Measurements from ENCODE around the gene SLC6A17. TPM values are rescaled to one million over a fixed set of nuclear protein-coding genes. Genes with fewer than 3 reads are reported as not detected.

Gene SLC6A17
- not detected for total RNA-seq (2013)
- not detected for polyA plus RNA-seq
- under 0.01 TPM in 1 of 2 replicates, not detected in the other for polyA minus RNA-seq
- 0 to 1.2 (median 0.17) reads per million in 11 experiments for total RNA-seq

- Mint-ChIP-seq H3K27me3 (ENCODE audit: low read depth in 3 of 3) (peaks cover 16 to 54% (median 31%) of the 10 kb centered on the region in 3 donors), H3K4me1 (no peaks in the 10 kb centered on the region), H3K9me3 (peaks cover 0 to 5% (median 0%) of the 10 kb centered on the region in 7 donors), H3K4me3 (peak within 1 kb of the TSS in 1 of 2 donors; percentile 59), H3K36me3 (no peaks in the 10 kb centered on the region), H3K27ac (no peak within 1 kb of the TSS)
- Histone ChIP-seq H3K36me3 (replicated peaks in 1 of 2; ENCODE audit: control insufficient read depth in 1 of 2, insufficient read depth in 2 of 2, low read length in 2 of 2) (no peaks in the 10 kb centered on the region), H3K9ac (ENCODE audit: insufficient read depth, low read length, poor library complexity, severe bottlenecking) (no peak within 1 kb of the TSS), H3K79me2 (ENCODE audit: insufficient read depth, low read length) (no peaks in the 10 kb centered on the region), H3K27me3 (ENCODE audit: control insufficient read depth in 2 of 2, insufficient read depth in 2 of 2, low read length in 2 of 2) (peaks cover 25 to 73% of the 10 kb centered on the region in 2 donors), H3K4me3 (replicated peaks in 1 of 3; ENCODE audit: low read depth in 2 of 3, low read length in 3 of 3) (no peak within 1 kb of the TSS), H3K27ac (ENCODE audit: low read depth in 1 of 2, low read length in 2 of 2) (no peak within 1 kb of the TSS), H3K9me3 (replicated peaks in 1 of 2; ENCODE audit: control insufficient read depth in 1 of 2, insufficient read depth in 1 of 2, low read length in 2 of 2) (peaks cover 0 to 3% of the 10 kb centered on the region in 2 donors), H4K20me1 (ENCODE audit: insufficient read depth, low read length) (no peaks in the 10 kb centered on the region), H3K4me2 (replicated peaks; ENCODE audit: extremely low read depth, low read length, poor library complexity, severe bottlenecking) (no peak within 1 kb of the TSS), H3K4me1 (ENCODE audit: control insufficient read depth in 1 of 2, insufficient read depth in 2 of 2, low read length in 2 of 2) (no peaks in the 10 kb centered on the region), H2AFZ (ENCODE audit: insufficient read depth, low read depth, low read length, poor library complexity, severe bottlenecking) (no peak within 1 kb of the TSS)
- intact Hi-C loops (cut with micrococcal nuclease) = no loop called here
- no peak for TF ChIP-seq CTCF (IDR thresholded peaks at IDR 0.05)
- no peak for DNase-seq
- 1% methylated on average over 101 of the region's 104 CpGs for WGBS (ENCODE audit: insufficient coverage)
These were observed at the start of gene SLC6A17 for GRCh38 chr1:110150330-110151174. TSS of gene SLC6A17 (plus strand) at chr1:110150494. CDS start at chr1:110166930, 16,436 bp downstream.

GRCh38 chr1:110102081-110102480, 48.2 kb upstream of the SLC6A17 start:
- H3K4me1 ChIP-seq (ENCODE audit: control insufficient read depth in 1 of 2, insufficient read depth in 2 of 2, low read length in 2 of 2) = peaks cover 17 to 18% of the 10 kb centered on the region in 2 donors
- TF ChIP-seq CTCF (IDR thresholded peaks at IDR 0.05) = no peak
- no peaks in the 10 kb centered on the region for H3K36me3 Mint-ChIP-seq
- peak overlapping the region; percentile 75 for H2AFZ ChIP-seq (ENCODE audit: insufficient read depth, low read depth, low read length, poor library complexity, severe bottlenecking)
- peak overlapping the region in 1 of 2 donors; percentile 31 for H3K4me3 Mint-ChIP-seq
- peaks cover 1 to 3% (median 3%) of the 10 kb centered on the region in 3 donors for H3K27me3 Mint-ChIP-seq (ENCODE audit: low read depth in 3 of 3)
- WGBS (ENCODE audit: insufficient coverage) = 35% methylated on average over 5 of the region's 7 CpGs
- H3K79me2 ChIP-seq (ENCODE audit: insufficient read depth, low read length) = no peaks in the 10 kb centered on the region
- H3K9ac ChIP-seq (ENCODE audit: insufficient read depth, low read length, poor library complexity, severe bottlenecking) = peak overlapping the region; percentile 8
- peaks cover 20% of the 10 kb centered on the region for H3K4me1 Mint-ChIP-seq
- peak in 1 of 3 donors; percentile 3 for DNase-seq
- H3K9me3 Mint-ChIP-seq = no peaks in the 10 kb centered on the region
- peak overlapping the region; percentile 15 for H3K4me2 ChIP-seq (replicated peaks; ENCODE audit: extremely low read depth, low read length, poor library complexity, severe bottlenecking)
- peak overlapping the region in 3 of 7 donors; percentile 11 to 64 (median 38) for H3K27ac Mint-ChIP-seq
- no peaks in the 10 kb centered on the region for H3K27me3 ChIP-seq (ENCODE audit: control insufficient read depth in 2 of 2, insufficient read depth in 2 of 2, low read length in 2 of 2)
- no peak overlapping the region for H3K27ac ChIP-seq (ENCODE audit: low read depth in 1 of 2, low read length in 2 of 2)
- H4K20me1 ChIP-seq (ENCODE audit: insufficient read depth, low read length) = no peaks in the 10 kb centered on the region
- intact Hi-C loops (cut with micrococcal nuclease) = no loop called here
- H3K4me3 ChIP-seq (replicated peaks in 1 of 3; ENCODE audit: low read depth in 2 of 3, low read length in 3 of 3) = no peak overlapping the region
- H3K36me3 ChIP-seq (replicated peaks in 1 of 2; ENCODE audit: control insufficient read depth in 1 of 2, insufficient read depth in 2 of 2, low read length in 2 of 2) = no peaks in the 10 kb centered on the region
- H3K9me3 ChIP-seq (replicated peaks in 1 of 2; ENCODE audit: control insufficient read depth in 1 of 2, insufficient read depth in 1 of 2, low read length in 2 of 2) = no peaks in the 10 kb centered on the region
